Panc1 (cell line): ENCODE data around the gene SCARF1.

ENCODE experiments used
- POLR2AphosphoS5 ChIP-seq: IDR thresholded peaks from 2 replicates; pipeline ENCODE4 v1.6.1; 2012; ENCODE audit warnings: mild to moderate bottlenecking, low read depth, low read length, moderate library complexity
- TF ChIP-seq, protein P1 (sequence below): fragments of 450-650 bp; IDR thresholded peaks from 2 replicates; pipeline ENCODE4 v1.5.1; 2017; ENCODE audit warnings: mild to moderate bottlenecking

DNA sequence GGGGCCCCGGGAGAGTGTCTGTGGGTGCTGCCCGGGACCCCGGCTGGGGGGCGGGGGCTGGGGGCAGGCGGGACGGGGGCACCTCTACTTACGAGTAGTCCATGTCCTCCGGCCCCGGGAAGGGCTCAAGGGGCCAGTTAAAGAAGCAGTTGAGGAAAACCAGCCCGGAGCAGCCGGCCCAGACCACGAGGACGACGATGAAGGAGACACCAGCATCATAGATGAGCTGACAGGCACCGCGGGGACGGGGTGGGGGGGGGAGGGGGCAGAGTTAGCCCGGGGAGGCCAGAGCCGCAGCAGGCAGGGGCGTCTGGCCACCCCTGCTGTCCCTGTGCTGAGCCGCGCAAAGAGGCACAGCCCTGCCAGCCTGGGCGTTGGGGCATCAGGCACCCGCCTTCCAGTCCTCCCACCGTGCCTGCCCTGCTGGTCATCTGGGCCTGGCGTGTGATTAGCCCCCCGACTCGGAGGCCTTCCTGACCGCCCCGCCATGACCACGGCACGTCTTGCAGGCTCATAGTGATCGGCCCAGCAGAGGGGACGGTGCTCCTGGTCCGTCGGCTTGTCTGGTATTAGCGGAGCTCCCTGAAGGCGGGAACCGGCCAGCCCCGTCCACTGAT is 54.0 kb downstream of the SCARF1 start:
- TF ChIP-seq, protein P1, sequence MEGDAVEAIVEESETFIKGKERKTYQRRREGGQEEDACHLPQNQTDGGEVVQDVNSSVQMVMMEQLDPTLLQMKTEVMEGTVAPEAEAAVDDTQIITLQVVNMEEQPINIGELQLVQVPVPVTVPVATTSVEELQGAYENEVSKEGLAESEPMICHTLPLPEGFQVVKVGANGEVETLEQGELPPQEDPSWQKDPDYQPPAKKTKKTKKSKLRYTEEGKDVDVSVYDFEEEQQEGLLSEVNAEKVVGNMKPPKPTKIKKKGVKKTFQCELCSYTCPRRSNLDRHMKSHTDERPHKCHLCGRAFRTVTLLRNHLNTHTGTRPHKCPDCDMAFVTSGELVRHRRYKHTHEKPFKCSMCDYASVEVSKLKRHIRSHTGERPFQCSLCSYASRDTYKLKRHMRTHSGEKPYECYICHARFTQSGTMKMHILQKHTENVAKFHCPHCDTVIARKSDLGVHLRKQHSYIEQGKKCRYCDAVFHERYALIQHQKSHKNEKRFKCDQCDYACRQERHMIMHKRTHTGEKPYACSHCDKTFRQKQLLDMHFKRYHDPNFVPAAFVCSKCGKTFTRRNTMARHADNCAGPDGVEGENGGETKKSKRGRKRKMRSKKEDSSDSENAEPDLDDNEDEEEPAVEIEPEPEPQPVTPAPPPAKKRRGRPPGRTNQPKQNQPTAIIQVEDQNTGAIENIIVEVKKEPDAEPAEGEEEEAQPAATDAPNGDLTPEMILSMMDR = no peak
- TF ChIP-seq POLR2AphosphoS5 = no peak
